Suprapubic skin (tissue), 3 donors: Measurements from ENCODE around the gene ZNF532.

ENCODE experiments used
- CTCF ChIP-seq, 2 donors: fragments of 200-600 bp in 1 of 2; fragments of 450-650 bp in 1 of 2; sonication (generic) in 1 of 2; IDR thresholded peaks; one replicate each; pipeline ENCODE4 v1.5.1; 2016 to 2019; ENCODE audit warnings: antibody characterized with exemption in 2 of 2, mild to moderate bottlenecking in 1 of 2, moderate library complexity in 1 of 2
- POLR2AphosphoS5 ChIP-seq, 3 donors: sonication (generic); formaldehyde crosslinking; IDR thresholded peaks; one replicate each; pipeline ENCODE4 v1.6.1; 2017; ENCODE audit warnings: antibody characterized with exemption in 3 of 3

- no peak for TF ChIP-seq POLR2AphosphoS5 (IDR thresholded peaks at IDR 0.05)
- TF ChIP-seq CTCF (IDR thresholded peaks at IDR 0.05), result no peak
Observed at GRCh38 chr18:59029663-59030429, 165.2 kb downstream of the ZNF532 start.
